ENCODE measurements around the gene MYH9.
"Not testable (repeated sequence)": the region's sequence is repeated elsewhere in the genome, so short reads cannot be mapped to it uniquely, and the experiment has no call there.

Gene MYH9

DNA sequence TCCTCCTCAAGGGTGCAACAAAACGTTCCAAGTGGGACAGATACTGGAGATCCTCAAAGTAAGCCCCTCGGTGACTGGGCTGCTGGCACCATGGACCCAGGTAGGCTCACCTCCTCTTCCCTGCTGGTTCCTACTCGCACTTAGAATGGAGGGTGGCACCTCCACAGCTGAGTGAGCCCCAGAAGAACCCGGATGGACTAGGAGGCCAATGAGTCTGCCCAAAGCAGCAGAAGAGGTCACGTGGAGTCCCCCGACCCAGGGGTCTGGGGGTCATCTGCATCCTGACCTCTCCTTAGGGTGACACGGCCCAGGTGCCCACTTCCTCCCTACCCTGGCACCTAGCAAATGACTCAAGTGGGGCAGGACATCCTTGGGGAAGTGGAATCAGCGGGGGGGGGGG, 130.5 kb downstream of the MYH9 start:
- no peak overlapping the region for H3K4me3 ChIP-seq
- no peaks in the 10 kb centered on the region for H3K27me3 ChIP-seq
- H3K4me1 ChIP-seq, result peaks cover 49 to 72% (median 58%) of the 10 kb centered on the region in 10 experiments

DNA sequence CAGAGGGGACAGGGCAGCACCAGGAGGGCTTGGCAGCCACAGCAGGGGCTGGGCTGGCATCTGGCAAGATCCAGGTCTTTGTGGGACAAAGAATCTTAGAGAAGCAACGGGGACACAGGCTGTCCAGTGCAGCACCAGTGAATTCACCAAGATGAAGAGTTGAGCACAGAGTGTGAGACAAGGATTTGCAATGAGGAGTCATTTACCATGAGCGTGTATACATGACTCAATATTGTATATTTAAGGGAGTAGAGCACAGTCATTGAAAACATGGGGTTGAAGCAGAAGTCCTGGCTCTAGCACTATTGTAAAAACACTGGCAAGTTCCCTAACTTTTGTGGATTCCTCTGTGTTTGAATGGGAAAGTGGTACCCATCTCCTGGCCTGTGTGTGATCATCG, 131.3 kb downstream of the MYH9 start:
- H4K20me1 ChIP-seq, result no peaks in the 10 kb centered on the region

More for the DNA sequence above, 130.5 kb downstream of the MYH9 start:
- peak overlapping the region in 4 of 11 experiments; percentile 30 to 87 (median 86); a peak in 3 of 22 replicates for H3K4me2 ChIP-seq
- H3K9ac ChIP-seq, result no peak overlapping the region
- H4K20me1 ChIP-seq, result no peaks in the 10 kb centered on the region
- H3K36me3 ChIP-seq, result no peaks in the 10 kb centered on the region
- no peak overlapping the region for H3K27ac ChIP-seq
- no peaks in the 10 kb centered on the region for H3K9me3 ChIP-seq (replicated peaks in 1 of 11)
- no peak for TF ChIP-seq Cebpa-rat (IDR thresholded peaks at IDR 0.05)

DNA sequence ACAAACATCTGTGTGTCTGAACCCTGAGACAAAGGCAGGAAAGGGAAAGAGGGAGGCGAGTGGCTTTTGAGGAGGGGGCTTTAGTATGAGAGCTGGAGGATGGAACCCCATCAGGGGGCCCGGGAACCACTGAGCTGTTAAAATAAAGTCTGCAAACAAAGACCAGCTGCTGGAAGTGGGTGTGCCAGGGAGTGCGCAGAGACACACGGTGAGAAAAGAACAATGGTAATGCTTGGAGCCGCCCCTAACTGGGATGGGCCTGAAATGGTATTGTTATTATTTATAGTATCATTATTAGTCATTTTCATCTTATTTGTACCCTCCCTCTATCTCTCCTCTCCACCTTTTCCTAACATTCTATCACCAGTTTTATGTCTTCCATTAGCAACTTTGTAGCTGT, 132.2 kb downstream of the MYH9 start:
- peaks cover 49 to 72% (median 58%) of the 10 kb centered on the region in 10 experiments for H3K4me1 ChIP-seq
- H3K9me3 ChIP-seq (replicated peaks in 1 of 11); H3K27ac ChIP-seq; H3K9ac ChIP-seq; H3K27me3 ChIP-seq; H3K4me3 ChIP-seq; H4K20me1 ChIP-seq; H3K36me3 ChIP-seq; H3K4me2 ChIP-seq: not testable (repeated sequence)

More for the DNA sequence above, 131.3 kb downstream of the MYH9 start:
- Histone ChIP-seq H3K4me2 (no peak overlapping the region), H3K27me3 (no peaks in the 10 kb centered on the region), H3K36me3 (no peaks in the 10 kb centered on the region), H3K4me3 (no peak overlapping the region), H3K9ac (no peak overlapping the region), H3K9me3 (replicated peaks in 1 of 11) (no peaks in the 10 kb centered on the region), H3K4me1 (peaks cover 49 to 72% (median 58%) of the 10 kb centered on the region in 10 experiments), H3K27ac (no peak overlapping the region)
- TF ChIP-seq Cebpa-rat (IDR thresholded peaks at IDR 0.05), result no peak

DNA sequence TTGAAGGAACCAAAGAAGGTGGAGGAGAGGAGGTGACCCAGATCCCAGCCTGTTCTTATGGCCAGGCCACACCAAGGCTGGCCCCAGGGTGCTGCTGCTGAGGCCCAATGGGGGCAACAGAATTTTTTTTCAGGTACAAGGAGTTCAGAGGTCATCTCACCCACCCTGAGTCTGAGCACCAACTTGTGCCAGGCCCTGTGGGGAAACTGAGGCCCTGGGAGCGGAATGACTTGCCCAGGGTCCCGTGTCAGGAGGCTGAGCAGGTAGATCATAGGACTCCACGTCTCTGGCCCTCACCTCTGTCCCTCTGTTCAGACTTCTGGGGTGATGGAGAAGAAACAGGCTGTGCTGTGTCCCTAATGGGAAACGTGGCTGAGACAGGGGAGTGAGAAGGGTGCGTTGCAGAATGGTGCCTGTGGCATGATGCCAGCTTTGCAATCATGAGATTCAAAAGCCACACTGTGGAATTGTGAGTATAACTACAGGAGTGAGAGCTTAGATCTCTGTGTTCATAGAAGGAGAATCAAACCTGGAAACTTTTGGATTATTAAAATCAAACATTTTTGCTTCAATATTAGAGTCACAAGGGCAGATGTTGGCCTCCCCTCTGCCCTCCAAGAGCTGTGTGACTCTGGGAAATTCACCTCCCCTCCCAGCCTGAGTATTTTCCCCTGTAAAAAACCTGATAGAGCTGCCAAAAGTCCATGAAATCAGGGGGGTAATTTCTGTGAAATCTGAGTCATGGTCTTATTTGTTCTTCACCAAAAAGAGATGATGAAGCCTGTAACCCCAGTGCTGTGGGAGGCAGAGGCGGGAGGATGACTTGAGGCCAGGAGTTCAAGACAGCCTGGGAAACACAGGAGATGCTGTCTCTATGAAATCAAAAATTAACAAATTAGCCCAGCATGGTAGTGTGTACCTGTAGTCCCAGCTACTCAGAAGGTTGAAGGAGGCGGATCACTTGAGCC, 134.0 kb downstream of the MYH9 start:
- Histone ChIP-seq H3K36me3 (no peaks in the 10 kb centered on the region), H3K4me2 (peak overlapping the region; percentile 82 to 99 (median 89)), H3K9me3 (replicated peaks in 1 of 11) (peaks cover 0 to 9% (median 8%) of the 10 kb centered on the region in 11 experiments; a peak in 17 of 22 replicates), H3K27ac (peak overlapping the region; percentile 39 to 76 (median 66); a peak in 21 of 22 replicates), H3K9ac (peak overlapping the region; percentile 42 to 73 (median 65); a peak in 21 of 22 replicates), H3K27me3 (no peaks in the 10 kb centered on the region), H3K4me1 (peaks cover 37 to 55% (median 43%) of the 10 kb centered on the region in 10 experiments), H3K4me3 (peak overlapping the region; percentile 43 to 60 (median 52); a peak in 19 of 20 replicates), H4K20me1 (no peaks in the 10 kb centered on the region)
- TF ChIP-seq Cebpa-rat (IDR thresholded peaks at IDR 0.05), result no peak

DNA sequence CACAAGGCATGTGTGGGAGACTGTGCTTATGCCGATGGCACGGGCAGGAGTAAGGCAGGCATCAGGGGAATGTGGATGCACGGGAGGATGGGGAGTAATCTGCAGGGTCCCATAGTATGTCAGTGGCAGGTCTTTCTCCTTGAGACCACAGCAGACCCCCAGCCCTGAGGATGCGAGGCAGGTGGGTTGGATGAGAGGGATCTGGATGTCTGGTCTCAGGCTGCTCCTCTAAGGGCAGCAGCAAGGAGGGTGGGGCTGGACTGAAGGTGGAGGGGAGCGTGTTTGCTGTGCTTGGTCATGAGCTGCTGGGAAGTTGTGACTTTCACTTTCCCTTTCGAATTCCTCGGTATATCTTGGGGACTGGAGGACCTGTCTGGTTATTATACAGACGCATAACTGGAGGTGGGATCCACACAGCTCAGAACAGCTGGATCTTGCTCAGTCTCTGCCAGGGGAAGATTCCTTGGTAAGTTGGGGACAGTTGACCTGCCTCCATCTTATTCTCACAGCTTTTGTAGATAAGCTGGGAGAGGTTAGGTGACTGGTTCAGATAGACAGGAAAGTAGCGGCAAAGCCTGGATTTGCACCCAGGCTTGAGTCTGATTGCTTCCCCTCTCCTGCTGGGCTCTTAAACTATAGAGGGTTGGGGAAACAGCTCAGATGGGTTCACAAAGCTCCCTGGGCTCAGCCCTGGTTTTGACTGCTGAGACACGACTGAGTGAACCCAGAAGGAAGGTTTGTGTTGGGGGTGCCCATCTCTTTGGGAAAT, 134.8 kb downstream of the MYH9 start, which contains the start of gene APOL1:
Gene APOL1, plus strand, starts transcription at position 380 of the 769 bp plus-strand sequence. CDS start 1,823 bp downstream, outside the sequence.
- H3K27ac ChIP-seq, result peak within 1 kb of the TSS; percentile 39 to 76 (median 66); a peak in 21 of 22 replicates
- peak within 1 kb of the TSS; percentile 43 to 60 (median 52) for H3K4me3 ChIP-seq
- H3K9ac ChIP-seq, result peak within 1 kb of the TSS; percentile 42 to 73 (median 65); a peak in 21 of 22 replicates

DNA sequence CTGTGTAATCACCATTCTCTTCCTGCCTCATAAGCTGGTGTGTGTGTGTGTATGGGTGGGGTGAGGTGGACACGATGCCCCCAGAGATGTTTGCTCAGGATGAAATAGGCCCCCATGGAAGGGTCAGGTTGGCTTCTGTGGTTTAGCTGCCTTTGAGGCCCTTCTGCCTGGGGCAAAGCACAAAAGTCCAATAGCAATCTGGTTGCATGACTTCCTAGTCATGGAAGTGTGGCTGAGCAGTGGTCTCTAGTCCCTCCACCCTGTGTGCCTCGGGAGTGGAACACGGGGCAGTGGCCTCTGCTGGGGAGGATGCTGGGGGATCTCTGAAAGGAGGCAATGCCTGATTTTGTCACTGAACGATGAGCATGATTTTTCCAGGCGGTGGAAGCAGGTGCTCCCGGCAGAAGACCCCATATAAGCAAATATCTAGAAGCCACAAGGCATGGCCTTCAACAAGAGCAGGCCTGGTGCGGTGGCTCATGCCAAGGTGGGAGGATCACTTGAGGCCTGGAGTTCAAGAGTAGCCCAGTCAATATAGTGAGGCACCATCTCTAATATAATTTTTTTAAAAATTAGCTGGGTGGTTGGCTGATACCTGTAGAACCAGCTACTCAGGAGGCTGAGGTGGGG, 135.7 kb downstream of the MYH9 start:
- not testable (repeated sequence) for H3K36me3 ChIP-seq, H3K27me3 ChIP-seq, H3K4me3 ChIP-seq, H4K20me1 ChIP-seq
- Histone ChIP-seq H3K9me3 (replicated peaks in 1 of 11) (peaks cover 13 to 23% (median 18%) of the 10 kb centered on the region in 11 experiments), H3K4me2 (peak overlapping the region; percentile 82 to 99 (median 89); a peak in 16 of 22 replicates), H3K9ac (peak overlapping the region in 1 of 11 experiments; percentile 72; a peak in 2 of 22 replicates), H3K4me1 (peaks cover 29 to 38% (median 30%) of the 10 kb centered on the region in 10 experiments), H3K27ac (peak overlapping the region in 5 of 11 experiments; percentile 62 to 76 (median 68); a peak in 7 of 22 replicates)

More for the DNA sequence above, 134.8 kb downstream of the MYH9 start, which contains the start of gene APOL1:
- Histone ChIP-seq H3K27me3 (no peaks in the 10 kb centered on the region), H3K36me3 (no peaks in the 10 kb centered on the region; a peak in 1 of 22 replicates), H3K9me3 (replicated peaks in 1 of 11) (peaks cover 8 to 18% (median 16%) of the 10 kb centered on the region in 11 experiments), H3K4me1 (peaks cover 30 to 46% (median 34%) of the 10 kb centered on the region in 10 experiments), H4K20me1 (no peaks in the 10 kb centered on the region), H3K4me2 (peak within 1 kb of the TSS; percentile 82 to 99 (median 89))
- TF ChIP-seq Cebpa-rat (IDR thresholded peaks at IDR 0.05), result no peak

DNA sequence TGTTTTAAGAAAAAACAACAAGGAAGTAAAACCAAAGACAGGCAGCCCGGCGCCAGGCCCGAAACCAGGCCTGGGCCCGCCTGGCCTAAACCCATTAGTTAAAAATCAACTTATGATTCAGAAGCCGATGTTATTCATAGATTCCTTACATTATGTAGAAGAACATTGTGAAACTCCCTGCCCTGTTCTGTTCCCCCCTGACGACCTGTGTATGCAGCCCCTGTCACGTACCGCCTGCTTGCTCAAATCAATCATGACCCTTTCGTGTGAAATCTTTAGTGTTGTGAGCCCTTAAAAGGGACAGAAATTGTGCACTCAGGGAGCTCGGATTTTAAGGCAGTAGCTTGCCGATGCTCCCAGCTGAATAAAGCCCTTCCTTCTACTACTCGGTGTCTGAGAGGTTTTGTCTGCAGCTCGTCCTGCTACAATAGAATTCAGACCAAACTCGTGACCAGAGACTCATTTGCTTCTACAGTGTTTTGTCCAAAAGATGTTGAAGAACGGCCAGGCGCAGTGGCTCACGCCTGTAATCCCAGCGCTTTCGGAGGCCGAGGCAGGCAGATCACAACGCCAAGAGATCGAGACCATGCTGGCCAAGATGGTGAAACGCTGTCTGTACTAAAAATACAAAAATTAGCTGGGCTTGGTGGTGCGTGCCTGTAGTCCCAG, 137.3 kb downstream of the MYH9 start:
- not testable (repeated sequence) for H3K27ac ChIP-seq, H3K9ac ChIP-seq, H4K20me1 ChIP-seq, H3K4me2 ChIP-seq, H3K4me3 ChIP-seq, H3K36me3 ChIP-seq, H3K27me3 ChIP-seq
- H3K4me1 ChIP-seq, result peaks cover 26 to 33% (median 30%) of the 10 kb centered on the region in 10 experiments
- peaks cover 13 to 23% (median 18%) of the 10 kb centered on the region in 11 experiments for H3K9me3 ChIP-seq (replicated peaks in 1 of 11)

DNA sequence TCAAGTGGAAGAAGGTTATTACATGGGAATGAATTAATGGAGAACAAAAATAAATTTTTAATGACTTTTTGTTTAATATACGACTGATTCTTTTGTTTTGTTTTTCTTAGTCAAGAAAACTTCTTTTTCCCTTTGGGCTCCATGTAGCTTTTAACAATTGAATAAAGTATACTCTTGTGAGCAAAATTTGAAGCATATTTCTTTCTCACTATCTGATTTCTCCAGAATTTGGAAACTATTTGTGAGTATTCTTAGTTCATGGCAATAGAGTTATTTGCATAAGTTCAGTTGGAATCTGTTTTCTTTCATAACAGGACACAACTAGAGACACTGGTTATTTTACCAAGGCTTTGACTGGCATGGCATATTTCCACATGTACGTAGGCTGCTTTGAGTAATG, 138.6 kb downstream of the MYH9 start:
- Histone ChIP-seq H3K27me3 (no peaks in the 10 kb centered on the region), H4K20me1 (no peaks in the 10 kb centered on the region), H3K4me1 (peaks cover 18 to 21% (median 19%) of the 10 kb centered on the region in 10 experiments), H3K4me2 (no peak overlapping the region), H3K36me3 (no peaks in the 10 kb centered on the region; a peak in 1 of 22 replicates), H3K27ac (no peak overlapping the region), H3K4me3 (no peak overlapping the region), H3K9ac (no peak overlapping the region), H3K9me3 (replicated peaks in 1 of 11) (peaks cover 13 to 23% (median 18%) of the 10 kb centered on the region in 11 experiments)
- TF ChIP-seq Cebpa-rat (IDR thresholded peaks at IDR 0.05), result no peak

All from BLaER1 treated with 17β-estradiol and CSF1 and Interleukin-3, amounts not matched to agents 10 nM and 100 nM (cell line).